NK-92 (cell line): ENCODE measurements around the gene MICALL1.

Experiments used
- DNase-seq: peaks from one replicate; lab custom pipeline; 2025; ENCODE audit not compliant: unreplicated experiment; lab: John Stamatoyannopoulos, UW

The MICALL1 gene

DNA sequence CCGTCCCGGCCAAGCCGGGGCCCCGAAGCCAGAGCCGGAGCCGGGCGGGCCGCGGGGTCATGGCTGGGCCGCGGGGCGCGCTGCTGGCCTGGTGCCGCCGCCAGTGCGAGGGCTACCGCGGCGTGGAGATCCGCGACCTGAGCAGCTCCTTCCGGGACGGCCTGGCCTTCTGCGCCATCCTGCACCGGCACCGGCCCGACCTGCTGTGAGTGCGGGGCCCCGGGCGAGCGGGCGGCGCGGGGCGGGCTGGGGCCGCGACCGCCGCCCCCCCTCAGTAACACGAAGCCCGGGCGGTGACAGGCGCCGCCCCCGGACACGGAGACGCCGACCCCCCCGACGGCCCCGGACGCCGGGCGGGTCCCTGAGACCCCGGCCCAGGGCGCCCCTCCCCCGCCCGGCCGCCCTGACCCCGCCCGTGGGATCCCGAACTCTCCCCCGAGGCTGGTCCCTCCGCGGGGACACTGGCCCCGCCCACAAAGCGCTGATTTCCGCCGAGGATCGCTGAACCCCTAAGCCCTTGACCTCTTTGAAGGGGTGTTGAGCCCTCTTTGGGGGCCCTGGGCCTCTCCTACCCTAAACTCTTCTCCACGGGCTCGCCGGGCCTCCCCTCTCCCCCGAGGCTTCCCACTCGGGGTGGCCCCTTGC is 389 bp downstream of the MICALL1 start:
- no peak for DNase-seq

- DNase-seq = no peak
Measured at GRCh38 chr22:37907036-37907954, 1.2 kb downstream of the MICALL1 start.

- no peak for DNase-seq
Measured at GRCh38 chr22:37909766-37910165, 3.7 kb downstream of the MICALL1 start.

DNA sequence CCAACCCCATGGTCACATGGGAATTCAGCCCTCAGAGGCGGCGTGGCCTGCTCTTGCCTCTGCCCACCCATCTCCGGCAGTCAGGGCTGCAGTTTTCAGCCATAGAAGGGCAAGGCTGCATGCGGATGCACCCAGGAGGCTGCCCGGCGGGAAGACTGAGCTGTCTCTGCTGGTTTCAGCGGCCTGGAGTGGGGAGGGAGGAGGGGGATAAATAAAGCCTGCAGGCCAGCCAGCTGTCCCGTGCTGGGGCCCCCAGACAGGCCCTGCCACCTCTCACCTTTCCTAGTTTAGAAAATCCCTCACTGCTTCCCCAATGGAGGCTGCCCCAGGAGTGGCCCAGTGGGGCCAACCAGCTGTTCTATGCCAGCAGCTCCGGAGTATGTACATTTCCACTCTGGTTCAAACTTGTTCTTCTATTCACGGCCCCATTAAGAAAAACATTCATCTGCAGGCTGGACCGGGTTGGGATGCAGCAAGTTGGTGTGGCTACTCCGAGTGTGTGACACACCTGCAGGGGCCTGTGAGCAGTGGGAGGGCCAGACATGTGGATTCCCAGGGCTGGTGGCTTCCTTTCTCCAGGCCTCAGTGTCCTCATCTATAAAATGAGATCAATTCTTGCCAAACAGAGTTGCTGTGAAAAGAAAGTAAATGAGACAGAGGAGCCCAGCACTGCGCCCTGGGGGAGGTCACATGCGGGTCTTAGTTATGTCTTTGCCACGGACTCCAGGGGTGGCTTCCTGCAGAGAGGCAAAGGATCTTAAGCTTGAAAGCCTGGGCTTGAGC is 5.0 kb downstream of the MICALL1 start:
- no peak for DNase-seq

GRCh38 chr22:37911697-37912096 is 5.6 kb downstream of the MICALL1 start:
- DNase-seq = no peak

DNA sequence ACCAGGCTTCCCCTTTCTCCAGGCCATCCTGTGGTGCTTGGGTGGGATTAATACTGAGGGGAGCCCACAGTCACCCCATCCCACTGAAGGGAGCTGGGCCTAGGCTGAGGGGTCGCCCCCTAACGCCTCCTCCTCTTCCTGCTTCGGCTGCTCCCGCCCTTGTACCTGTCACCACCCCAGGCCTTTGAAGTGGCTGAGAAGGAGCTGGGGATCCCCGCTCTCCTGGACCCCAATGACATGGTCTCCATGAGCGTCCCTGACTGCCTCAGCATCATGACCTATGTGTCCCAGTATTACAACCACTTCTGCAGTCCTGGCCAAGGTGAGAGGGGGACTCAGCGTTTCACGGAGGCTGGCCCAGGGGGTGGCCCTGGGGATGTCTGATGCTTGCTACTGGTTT is 6.1 kb downstream of the MICALL1 start:
- no peak for DNase-seq

DNA sequence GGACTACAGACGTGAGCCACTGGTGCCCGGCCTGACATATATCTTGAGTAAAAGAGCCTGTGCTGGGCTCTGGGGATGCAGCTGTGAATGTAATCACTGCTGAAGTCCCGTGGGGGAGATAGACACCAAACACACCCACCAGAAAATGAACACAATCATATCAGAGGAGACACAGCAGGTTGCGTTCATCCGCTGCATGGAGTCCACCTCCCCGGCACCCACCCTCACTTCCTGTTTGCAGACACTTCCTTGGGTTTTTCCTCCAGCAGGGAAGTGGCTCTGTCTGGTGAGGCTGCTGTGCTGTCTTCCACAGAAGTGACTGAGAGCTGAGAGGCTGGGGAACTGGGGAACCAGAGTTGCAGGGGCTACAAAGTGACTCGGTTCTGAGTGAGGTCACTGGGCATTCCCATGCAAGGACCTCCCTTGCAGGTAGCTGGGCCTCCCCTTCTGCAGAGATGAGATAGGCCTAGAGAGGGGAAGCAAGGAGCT is 7.2 kb downstream of the MICALL1 start:
- DNase-seq = no peak

DNA sequence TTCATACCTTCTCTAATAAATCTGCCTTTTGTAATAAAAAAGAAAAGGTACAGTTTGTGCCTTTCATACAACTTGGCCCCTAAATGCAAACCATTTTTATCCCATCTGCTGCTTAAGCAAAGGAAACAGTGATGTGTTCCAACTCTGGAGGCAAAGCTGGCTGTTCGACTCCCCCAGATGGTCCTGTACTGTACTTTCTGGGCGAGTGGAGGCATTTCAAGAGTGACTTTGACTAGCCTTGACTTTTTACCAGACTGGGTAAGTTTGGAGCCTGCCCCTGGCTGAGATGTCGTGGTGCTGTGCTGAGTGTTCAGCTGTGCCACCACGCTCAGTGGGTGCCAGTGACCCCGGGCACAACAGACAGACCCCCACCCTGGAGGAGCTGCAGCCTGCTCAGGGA is 10.2 kb downstream of the MICALL1 start:
- no peak for DNase-seq

GRCh38 chr22:37917874-37918548 is 11.9 kb downstream of the MICALL1 start:
- no peak for DNase-seq

- DNase-seq = no peak
Measured at GRCh38 chr22:37918580-37919270, 12.6 kb downstream of the MICALL1 start.

DNA sequence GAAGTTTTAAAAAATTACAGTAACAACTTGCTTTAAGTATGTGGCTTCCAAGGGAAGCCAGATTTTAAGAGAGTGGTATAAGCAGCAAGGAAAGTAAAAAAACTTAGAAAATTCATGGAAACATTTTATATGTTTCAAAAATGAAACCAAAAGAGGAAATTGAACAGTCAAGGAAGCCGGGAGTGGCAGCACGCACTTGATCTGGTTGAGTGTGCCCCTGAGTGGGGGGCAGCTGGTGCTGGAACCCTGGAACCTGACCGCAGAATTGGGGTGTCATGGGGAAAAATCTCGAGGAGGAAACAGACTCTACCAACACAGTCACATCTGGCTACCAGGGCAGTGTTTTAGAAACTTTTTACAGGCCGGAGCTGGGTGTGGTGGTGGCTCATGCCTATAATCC is 14.0 kb downstream of the MICALL1 start:
- DNase-seq = no peak

DNA sequence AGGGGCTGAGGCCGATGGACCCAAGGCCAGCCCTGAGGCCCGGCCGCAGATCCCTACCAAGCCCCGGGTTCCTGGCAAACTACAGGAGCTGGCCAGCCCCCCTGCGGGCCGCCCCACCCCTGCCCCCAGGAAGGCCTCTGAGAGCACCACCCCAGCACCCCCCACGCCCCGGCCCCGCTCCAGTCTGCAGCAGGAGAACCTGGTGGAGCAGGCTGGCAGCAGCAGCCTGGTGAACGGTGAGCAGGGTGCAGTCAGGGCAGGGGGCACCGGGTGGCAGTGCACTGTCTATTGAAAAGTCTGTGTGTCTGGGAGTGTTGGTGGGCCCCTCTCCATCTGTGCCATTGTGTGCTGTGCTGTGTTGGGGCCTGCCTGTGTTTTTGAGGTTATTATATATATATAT is 16.1 kb downstream of the MICALL1 start:
- no peak for DNase-seq

- DNase-seq = no peak
Measured at GRCh38 chr22:37923927-37924326, 17.8 kb downstream of the MICALL1 start.

DNA sequence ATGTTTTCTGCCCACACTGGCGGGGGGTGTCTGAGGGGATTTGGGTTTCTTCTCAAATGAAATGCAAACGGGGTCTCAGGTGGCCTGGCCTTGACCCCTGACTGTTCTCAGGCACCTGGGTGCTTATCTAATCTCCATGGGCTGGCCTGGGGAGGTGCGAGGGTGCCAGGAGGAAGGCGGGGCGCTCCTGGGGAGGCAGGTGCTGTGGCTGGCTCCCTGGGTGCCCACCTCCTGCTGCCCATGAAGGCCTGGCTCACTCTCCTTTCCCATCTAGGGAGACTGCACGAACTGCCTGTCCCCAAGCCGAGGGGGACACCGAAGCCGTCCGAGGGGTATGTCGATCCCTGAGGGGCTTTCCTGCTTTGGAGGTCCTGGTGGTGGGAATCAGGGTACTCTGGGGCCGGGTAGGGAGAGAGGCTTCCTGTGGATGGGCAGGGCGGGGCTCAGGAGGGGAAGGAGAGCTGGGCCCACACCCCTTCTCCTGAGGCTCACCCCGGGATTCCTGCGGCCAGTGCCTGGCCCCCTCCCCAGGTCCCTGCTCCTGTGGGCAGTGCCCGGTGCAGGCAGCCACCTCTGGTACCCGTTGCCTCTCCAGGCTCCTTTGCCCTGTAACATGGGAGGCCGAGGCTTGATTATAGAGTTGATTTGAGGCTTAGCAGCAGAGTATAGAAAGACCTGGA is 18.4 kb downstream of the MICALL1 start:
- DNase-seq = no peak

DNA sequence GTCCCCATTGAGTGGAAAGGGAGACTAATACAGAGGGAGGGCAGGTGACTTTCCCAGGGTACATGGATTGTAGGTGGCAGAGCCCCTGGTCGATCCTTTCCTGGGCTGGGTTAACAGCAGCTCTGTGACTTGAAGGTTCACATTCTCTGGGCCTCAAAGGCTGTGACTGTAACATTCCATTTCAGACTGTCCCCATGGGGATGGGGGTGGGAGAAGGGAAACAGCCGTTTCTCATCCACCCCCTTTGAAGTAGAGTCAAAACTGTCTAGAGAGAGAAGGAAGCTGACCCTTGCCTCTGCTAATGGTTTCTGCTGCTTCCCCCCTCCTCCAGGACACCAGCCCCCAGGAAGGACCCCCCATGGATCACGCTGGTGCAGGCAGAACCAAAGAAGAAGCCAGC is 19.2 kb downstream of the MICALL1 start:
- DNase-seq = no peak

GRCh38 chr22:37925767-37926166 is 19.7 kb downstream of the MICALL1 start:
- DNase-seq = no peak

DNA sequence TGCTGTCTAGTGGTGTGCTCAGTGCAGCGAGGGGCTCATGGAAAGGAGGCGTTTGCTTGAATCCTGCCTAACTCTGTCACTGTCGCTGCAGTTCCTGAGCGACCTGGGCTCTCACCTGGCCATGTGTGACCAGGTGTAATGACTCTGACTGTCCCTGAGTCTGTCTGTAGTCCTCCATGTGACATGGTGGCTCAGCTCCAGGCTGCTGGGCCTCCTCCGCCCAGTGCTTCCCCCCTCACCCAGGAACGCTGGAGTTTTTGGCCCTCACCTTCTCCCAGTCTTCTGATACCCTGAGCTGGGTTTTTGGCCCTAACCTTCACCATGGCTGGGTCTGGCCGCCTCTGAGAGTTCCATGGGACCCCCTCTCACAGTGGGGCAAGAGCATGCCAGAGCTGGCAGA is 20.3 kb downstream of the MICALL1 start:
- DNase-seq = no peak

GRCh38 chr22:37926771-37927636 is 20.9 kb downstream of the MICALL1 start:
- no peak for DNase-seq

DNA sequence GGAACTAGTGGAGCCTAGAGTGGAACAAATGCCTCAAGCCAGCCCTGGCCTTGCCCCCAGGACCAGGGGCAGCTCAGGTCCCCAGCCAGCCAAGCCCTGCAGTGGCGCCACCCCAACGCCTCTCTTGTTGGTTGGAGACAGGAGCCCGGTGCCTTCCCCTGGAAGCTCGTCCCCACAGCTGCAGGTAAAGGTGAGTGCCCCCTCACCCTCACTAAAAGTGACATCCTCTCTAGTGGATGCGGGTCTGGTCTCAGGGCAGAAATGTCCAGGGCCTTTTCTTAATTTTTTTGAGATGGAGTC is 21.5 kb downstream of the MICALL1 start:
- DNase-seq = no peak
